ENCODE measurements around the gene CSTPP1. TPM values are rescaled to one million over a fixed set of nuclear protein-coding genes. Genes with fewer than 3 reads are reported as not detected.

CSTPP1 gene
- polyA plus RNA-seq, 1 donor (not counting 4 experiments of a cell fraction or from before 2014, with no cell fraction given): 20.0 TPM

DNA sequence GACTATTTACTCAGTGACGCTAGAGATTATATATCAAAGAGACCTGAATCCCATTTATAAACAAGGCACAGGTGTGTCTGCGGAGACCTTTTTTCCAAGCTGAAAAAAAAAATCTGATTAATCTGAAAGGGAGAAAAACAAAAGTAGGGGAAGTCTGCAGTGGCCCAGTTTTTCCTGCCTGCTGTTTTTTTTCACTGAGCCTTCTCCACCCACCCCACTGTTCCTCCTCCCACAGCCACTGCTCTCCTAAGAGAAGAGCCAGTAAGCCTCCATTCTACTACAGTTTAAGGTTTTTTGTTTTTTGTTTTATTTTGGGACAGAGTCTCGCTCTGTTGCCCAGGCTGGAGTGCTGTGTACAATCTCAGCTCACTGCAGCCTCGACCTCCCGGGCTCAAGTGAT is 221.7 kb downstream of the CSTPP1 start:
- DNase-seq (ENCODE audit: low read depth, low spot score) (no peak), FAIRE-seq (no peak)
- no peaks in the 10 kb centered on the region for H3K27me3 ChIP-seq (ENCODE audit: control insufficient read depth, extremely low read depth, insufficient read depth, low read length)
- no peak overlapping the region for H3K4me3 ChIP-seq (ENCODE audit: control insufficient read depth in 2 of 3, extremely low read depth in 1 of 3, insufficient read depth in 2 of 3, low read depth in 1 of 3, low read length in 3 of 3)
- H3K9ac ChIP-seq (ENCODE audit: control insufficient read depth, extremely low read depth, insufficient read depth, low read length): no peak overlapping the region
- H3K27ac ChIP-seq (ENCODE audit: control insufficient read depth, insufficient read depth, low read length): no peak overlapping the region
- H3K4me1 ChIP-seq (ENCODE audit: control insufficient read depth, extremely low read depth, insufficient read depth, low read length): peaks cover 9% of the 10 kb centered on the region
- TF ChIP-seq EZH2 (IDR thresholded peaks at IDR 0.05; ENCODE audit: low read length): no peak
- TF ChIP-seq, protein P1, sequence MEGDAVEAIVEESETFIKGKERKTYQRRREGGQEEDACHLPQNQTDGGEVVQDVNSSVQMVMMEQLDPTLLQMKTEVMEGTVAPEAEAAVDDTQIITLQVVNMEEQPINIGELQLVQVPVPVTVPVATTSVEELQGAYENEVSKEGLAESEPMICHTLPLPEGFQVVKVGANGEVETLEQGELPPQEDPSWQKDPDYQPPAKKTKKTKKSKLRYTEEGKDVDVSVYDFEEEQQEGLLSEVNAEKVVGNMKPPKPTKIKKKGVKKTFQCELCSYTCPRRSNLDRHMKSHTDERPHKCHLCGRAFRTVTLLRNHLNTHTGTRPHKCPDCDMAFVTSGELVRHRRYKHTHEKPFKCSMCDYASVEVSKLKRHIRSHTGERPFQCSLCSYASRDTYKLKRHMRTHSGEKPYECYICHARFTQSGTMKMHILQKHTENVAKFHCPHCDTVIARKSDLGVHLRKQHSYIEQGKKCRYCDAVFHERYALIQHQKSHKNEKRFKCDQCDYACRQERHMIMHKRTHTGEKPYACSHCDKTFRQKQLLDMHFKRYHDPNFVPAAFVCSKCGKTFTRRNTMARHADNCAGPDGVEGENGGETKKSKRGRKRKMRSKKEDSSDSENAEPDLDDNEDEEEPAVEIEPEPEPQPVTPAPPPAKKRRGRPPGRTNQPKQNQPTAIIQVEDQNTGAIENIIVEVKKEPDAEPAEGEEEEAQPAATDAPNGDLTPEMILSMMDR (optimal IDR thresholded peaks at IDR 0.05 in 1 of 3, IDR thresholded peaks at IDR 0.05 in 1 of 3, conservative IDR thresholded peaks at IDR 0.05 in 1 of 3; ENCODE audit: extremely low read depth in 1 of 3, insufficient read depth in 2 of 3, low read length in 3 of 3): no peak
- no peaks in the 10 kb centered on the region for H3K9me3 ChIP-seq (ENCODE audit: control insufficient read depth, low read depth, low read length)
- H3K9me1 ChIP-seq (ENCODE audit: control insufficient read depth, extremely low read depth, insufficient read depth, low read length): no peaks in the 10 kb centered on the region
- no peak overlapping the region for H2AFZ ChIP-seq (ENCODE audit: control insufficient read depth, low read length)
- dilution Hi-C loops (cut with MboI; ENCODE audit: extremely low pct_ligation_motif_present, low sequenced_read_pairs): no loop called here
- H3K36me3 ChIP-seq (ENCODE audit: control insufficient read depth in 2 of 2, extremely low read depth in 1 of 2, insufficient read depth in 2 of 2, low read length in 2 of 2): peaks cover 5 to 6% of the 10 kb centered on the region in 2 experiments
- H3K4me2 ChIP-seq (ENCODE audit: control insufficient read depth, extremely low read depth, insufficient read depth, low read depth, low read length): no peak overlapping the region
- H3K79me2 ChIP-seq (ENCODE audit: control insufficient read depth, insufficient read depth, low read length): no peaks in the 10 kb centered on the region
- H4K20me1 ChIP-seq (ENCODE audit: control insufficient read depth, extremely low read depth, insufficient read depth, low read length): no peaks in the 10 kb centered on the region

DNA sequence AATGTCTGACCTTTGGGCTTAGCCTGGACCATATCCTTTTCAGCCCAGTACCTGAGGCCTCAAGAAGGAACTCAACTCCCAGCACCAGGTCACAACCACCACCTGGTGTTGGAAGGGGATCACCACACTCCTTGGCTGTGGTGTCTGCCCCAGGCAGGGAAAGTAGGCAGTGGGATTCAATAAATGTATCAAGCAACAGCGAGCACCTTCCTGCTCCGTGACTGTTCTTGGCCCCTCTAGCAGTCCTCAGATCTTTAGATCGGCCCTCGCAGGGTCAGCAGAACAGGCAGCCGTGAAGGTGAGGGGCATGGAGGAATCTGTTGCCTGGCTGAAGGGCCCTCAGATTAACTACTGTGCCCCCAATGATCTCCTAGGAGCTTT is 224.2 kb downstream of the CSTPP1 start:
- peaks cover 18% of the 10 kb centered on the region in 2 experiments for H3K36me3 ChIP-seq (ENCODE audit: control insufficient read depth in 2 of 2, extremely low read depth in 1 of 2, insufficient read depth in 2 of 2, low read length in 2 of 2)

More for the DNA sequence above, 224.2 kb downstream of the CSTPP1 start:
- Histone ChIP-seq H3K4me3 (ENCODE audit: control insufficient read depth in 2 of 3, extremely low read depth in 1 of 3, insufficient read depth in 2 of 3, low read depth in 1 of 3, low read length in 3 of 3) (no peak overlapping the region), H3K4me2 (ENCODE audit: control insufficient read depth, extremely low read depth, insufficient read depth, low read depth, low read length) (no peak overlapping the region), H3K9me3 (ENCODE audit: control insufficient read depth, low read depth, low read length) (no peaks in the 10 kb centered on the region), H3K27me3 (ENCODE audit: control insufficient read depth, extremely low read depth, insufficient read depth, low read length) (no peaks in the 10 kb centered on the region), H2AFZ (ENCODE audit: control insufficient read depth, low read length) (no peak overlapping the region), H3K9ac (ENCODE audit: control insufficient read depth, extremely low read depth, insufficient read depth, low read length) (no peak overlapping the region), H3K79me2 (ENCODE audit: control insufficient read depth, insufficient read depth, low read length) (no peaks in the 10 kb centered on the region), H3K9me1 (ENCODE audit: control insufficient read depth, extremely low read depth, insufficient read depth, low read length) (no peaks in the 10 kb centered on the region), H4K20me1 (ENCODE audit: control insufficient read depth, extremely low read depth, insufficient read depth, low read length) (no peaks in the 10 kb centered on the region), H3K27ac (ENCODE audit: control insufficient read depth, insufficient read depth, low read length) (no peak overlapping the region), H3K4me1 (ENCODE audit: control insufficient read depth, extremely low read depth, insufficient read depth, low read length) (peaks cover 9% of the 10 kb centered on the region)
- no peak for FAIRE-seq
- dilution Hi-C loops (cut with MboI; ENCODE audit: extremely low pct_ligation_motif_present, low sequenced_read_pairs): no loop called here
- TF ChIP-seq, protein P1 (optimal IDR thresholded peaks at IDR 0.05 in 1 of 3, IDR thresholded peaks at IDR 0.05 in 1 of 3, conservative IDR thresholded peaks at IDR 0.05 in 1 of 3; ENCODE audit: extremely low read depth in 1 of 3, insufficient read depth in 2 of 3, low read length in 3 of 3): no peak
- no peak for TF ChIP-seq EZH2 (IDR thresholded peaks at IDR 0.05; ENCODE audit: low read length)
- no peak for DNase-seq (ENCODE audit: low read depth, low spot score)
